WI38 (cell line): ENCODE data around the gene BRIX1.

Experiments
- H3K4me3 ChIP-seq: 2 replicates; pipeline ENCODE4 v1.5.1; 2011; ENCODE audit warnings: low read depth, mild to moderate bottlenecking, control low read depth, low read length
- TF ChIP-seq, protein P1 (sequence below): IDR thresholded peaks from 2 replicates; pipeline ENCODE4 v1.5.1; 2012; ENCODE audit warnings: low read depth, mild to moderate bottlenecking, control low read depth, low read length

Gene BRIX1

DNA sequence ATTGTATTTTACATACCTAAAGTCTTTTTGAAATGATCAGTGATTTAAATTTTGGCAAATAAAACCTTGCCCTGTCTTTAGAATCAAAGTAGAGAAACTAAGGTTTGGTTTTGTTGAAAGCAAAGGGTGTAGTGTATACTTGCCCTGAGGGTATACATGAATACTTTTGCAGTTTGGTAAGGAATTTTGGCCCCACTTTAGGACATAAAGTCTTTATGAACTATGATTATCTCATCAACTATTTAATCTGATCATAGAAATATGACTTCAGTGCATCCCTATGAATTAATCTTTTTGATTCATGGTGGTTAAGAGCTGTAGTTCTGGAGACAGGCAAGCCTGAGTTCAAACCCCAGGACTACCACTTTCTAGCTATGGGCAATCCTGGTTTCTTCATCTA is 17.9 kb upstream of the BRIX1 start:
- TF ChIP-seq, protein P1, sequence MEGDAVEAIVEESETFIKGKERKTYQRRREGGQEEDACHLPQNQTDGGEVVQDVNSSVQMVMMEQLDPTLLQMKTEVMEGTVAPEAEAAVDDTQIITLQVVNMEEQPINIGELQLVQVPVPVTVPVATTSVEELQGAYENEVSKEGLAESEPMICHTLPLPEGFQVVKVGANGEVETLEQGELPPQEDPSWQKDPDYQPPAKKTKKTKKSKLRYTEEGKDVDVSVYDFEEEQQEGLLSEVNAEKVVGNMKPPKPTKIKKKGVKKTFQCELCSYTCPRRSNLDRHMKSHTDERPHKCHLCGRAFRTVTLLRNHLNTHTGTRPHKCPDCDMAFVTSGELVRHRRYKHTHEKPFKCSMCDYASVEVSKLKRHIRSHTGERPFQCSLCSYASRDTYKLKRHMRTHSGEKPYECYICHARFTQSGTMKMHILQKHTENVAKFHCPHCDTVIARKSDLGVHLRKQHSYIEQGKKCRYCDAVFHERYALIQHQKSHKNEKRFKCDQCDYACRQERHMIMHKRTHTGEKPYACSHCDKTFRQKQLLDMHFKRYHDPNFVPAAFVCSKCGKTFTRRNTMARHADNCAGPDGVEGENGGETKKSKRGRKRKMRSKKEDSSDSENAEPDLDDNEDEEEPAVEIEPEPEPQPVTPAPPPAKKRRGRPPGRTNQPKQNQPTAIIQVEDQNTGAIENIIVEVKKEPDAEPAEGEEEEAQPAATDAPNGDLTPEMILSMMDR = no peak
- H3K4me3 ChIP-seq = no peak overlapping the region

DNA sequence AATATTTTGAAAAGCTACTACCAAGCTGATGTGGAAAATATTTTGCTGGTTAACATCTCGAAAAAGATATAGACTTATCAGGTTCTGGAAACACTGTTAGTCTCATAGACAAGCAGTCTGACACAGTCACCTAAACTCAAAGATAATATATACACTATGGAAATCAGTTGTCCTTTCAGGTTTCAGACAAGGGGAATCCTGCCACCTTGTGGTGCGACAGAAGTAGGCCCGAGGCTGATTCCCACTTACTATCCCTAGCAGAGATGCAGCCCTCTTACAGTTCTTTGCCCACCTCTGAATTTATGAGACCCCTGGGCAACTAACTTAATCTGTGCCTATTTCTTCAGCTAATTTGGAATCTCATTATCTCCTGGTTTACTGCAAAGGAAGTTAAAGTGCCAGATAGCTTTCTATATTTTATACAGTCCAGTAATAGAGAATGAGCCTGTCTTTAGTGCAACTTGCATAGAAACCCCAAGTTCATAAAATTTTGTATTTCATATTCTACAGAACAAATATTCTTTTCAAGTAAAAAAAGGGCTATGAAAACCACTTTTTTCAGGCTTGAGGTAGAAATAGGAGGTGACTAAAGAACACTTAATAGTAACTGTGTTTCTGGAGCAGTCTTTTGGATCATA is 17.1 kb upstream of the BRIX1 start:
- TF ChIP-seq, protein P1 = peak; percentile 80
- H3K4me3 ChIP-seq = no peak overlapping the region

DNA sequence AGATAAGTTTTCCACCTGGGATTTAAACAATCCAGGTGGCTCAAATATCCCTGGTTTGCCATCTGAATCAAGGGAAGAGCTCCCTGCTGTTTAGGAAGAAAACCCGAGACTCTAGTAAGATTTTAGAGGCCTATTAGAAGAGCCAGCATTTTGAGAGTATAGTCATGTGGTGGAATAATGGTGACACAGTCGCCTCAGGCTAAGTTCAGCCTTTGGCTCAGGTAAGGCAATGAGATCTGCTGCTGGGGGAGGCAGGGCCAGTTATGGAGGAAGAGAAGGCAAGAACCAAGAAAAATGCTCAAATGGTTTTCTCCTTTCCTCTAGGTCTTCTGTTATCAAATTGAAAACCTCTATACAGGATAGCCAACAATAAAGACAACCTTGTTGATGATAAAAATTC is 16.4 kb upstream of the BRIX1 start:
- no peak overlapping the region for H3K4me3 ChIP-seq
- TF ChIP-seq, protein P1 = no peak

DNA sequence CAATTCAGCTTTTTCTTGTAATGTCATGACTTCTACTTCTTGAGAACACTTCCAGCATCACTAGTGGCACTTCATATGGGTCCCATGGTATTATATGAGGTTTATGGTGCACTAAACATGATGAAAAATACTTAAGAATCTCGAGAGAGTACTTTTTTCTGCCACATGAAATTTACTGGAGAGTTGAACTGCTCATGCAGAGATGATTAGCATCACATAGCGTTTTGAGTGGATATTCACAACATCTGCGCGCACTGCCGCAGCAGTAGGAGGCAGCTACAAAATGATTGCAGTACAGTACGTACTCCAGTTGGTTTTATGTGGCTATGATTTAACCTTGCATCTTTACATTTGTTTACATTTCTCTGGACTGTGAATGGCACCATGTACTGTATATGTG is 14.9 kb upstream of the BRIX1 start:
- no peak overlapping the region for H3K4me3 ChIP-seq
- TF ChIP-seq, protein P1 = no peak

DNA sequence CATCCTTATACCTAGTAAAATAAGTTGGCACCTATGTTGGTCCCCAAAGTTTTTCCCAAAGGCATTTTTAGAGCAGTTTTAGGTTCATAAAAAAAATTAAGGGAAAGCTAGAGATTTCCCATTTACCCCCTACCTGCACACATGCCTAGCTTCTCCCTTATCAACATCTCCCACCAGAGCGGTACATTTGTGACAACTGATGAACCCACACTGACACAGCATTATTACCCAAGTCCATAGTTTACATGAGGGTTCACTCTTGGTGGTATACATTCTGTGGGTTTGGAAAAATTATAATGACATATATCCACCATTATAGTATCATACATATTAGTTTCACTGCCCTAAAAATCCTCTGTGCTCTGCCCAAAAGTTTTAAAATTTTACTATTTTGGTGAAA is 12.3 kb upstream of the BRIX1 start:
- no peak overlapping the region for H3K4me3 ChIP-seq
- TF ChIP-seq, protein P1 = no peak

DNA sequence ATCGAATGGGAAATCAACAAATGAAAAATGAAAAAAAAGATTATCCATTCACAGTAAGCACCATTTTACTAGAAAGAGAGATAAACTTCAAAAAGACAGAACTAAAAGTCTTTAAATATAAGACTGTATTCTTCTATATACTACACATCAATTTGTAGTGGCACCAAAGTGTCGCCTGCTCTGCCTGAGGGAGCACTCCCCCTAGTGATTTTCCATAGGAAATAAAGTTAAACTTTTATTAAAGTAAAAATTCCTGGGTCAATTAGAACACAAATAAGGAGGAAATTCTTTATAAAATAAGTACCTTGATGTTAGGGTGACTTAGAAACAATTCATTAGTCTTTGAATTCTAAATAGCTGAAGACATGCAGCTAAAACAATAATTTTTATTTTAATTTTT is 9.9 kb upstream of the BRIX1 start:
- no peak overlapping the region for H3K4me3 ChIP-seq
- TF ChIP-seq, protein P1 = peak; percentile 37

DNA sequence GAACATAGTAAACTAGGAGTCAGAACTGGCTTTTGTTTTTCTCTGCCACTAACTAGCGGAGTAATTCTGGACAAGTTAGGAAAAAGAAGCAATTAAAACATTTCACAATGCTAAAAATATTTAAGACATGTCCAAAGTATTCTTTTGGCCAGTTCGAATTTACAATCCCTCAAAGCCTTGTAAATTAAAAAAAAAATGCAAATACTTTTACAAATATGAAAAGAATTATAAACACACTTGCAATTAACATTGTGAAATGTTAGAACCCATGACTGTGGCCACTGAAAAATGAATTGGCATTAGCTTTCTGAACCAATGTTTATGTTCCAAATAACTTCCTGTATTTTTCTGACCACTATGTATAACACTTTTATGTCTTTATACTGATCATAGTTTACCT is 2.4 kb upstream of the BRIX1 start:
- TF ChIP-seq, protein P1 = no peak

More for the DNA sequence above, 2.4 kb upstream of the BRIX1 start:
- H3K4me3 ChIP-seq = no peak overlapping the region; the same call in 1 of the 2 replicates
